ENCODE data around the gene ESAM. TPM values are rescaled to one million over a fixed set of nuclear protein-coding genes. Genes with fewer than 3 reads are reported as not detected.

ESAM gene
- polyA plus RNA-seq, 1 donor from 2014 or later: 0.77 TPM

DNA sequence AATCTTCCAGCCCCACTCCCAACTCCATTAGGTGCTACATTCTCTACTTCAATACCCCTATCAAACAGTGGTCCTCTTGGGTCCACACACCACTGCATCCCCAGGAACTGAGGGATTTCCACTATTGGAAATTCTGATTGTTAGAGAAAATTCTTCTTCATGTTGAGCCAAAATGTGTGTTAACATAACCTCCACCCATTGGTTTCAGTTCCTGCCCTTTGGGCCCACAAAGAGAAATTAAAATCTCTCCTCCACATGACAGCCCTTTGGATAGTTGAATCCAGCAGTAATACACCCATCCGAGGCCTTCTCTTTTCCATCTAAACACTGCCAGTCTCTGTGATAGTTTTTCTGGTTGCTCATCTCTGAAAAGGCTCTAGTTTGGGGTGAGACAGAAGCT lies 12.2 kb downstream of the ESAM start:
- H3K4me2 ChIP-seq (ENCODE audit: low read length): no peak overlapping the region
- H4K20me1 ChIP-seq (ENCODE audit: insufficient read depth): no peaks in the 10 kb centered on the region
- no peaks in the 10 kb centered on the region for H3K9me2 ChIP-seq (ENCODE audit: insufficient read depth, low read length)
- H3K9me3 ChIP-seq (ENCODE audit: low read length): no peaks in the 10 kb centered on the region
- H2AFZ ChIP-seq (ENCODE audit: low read depth, low read length): no peak overlapping the region
- no peak overlapping the region for H3K4me3 ChIP-seq (ENCODE audit: low read length)
- H3K36me3 ChIP-seq (ENCODE audit: insufficient read depth, low read length): no peaks in the 10 kb centered on the region
- no peak overlapping the region for H3K9ac ChIP-seq (ENCODE audit: low read length)
- H3K79me2 ChIP-seq (replicated peaks; ENCODE audit: insufficient read depth, low read length): no peaks in the 10 kb centered on the region
- TF ChIP-seq POLR2AphosphoS5 (IDR thresholded peaks at IDR 0.05): no peak
- TF ChIP-seq SMC3 (conservative IDR thresholded peaks at IDR 0.05; ENCODE audit: poor library complexity): no peak
- no peak for TF ChIP-seq EP300 (conservative IDR thresholded peaks at IDR 0.05; ENCODE audit: poor library complexity, severe bottlenecking)
- no peak for TF ChIP-seq RAD21 (conservative IDR thresholded peaks at IDR 0.05)
- no peak for TF ChIP-seq TAF1 (IDR thresholded peaks at IDR 0.05; ENCODE audit: low read depth)
- TF ChIP-seq, protein P1, sequence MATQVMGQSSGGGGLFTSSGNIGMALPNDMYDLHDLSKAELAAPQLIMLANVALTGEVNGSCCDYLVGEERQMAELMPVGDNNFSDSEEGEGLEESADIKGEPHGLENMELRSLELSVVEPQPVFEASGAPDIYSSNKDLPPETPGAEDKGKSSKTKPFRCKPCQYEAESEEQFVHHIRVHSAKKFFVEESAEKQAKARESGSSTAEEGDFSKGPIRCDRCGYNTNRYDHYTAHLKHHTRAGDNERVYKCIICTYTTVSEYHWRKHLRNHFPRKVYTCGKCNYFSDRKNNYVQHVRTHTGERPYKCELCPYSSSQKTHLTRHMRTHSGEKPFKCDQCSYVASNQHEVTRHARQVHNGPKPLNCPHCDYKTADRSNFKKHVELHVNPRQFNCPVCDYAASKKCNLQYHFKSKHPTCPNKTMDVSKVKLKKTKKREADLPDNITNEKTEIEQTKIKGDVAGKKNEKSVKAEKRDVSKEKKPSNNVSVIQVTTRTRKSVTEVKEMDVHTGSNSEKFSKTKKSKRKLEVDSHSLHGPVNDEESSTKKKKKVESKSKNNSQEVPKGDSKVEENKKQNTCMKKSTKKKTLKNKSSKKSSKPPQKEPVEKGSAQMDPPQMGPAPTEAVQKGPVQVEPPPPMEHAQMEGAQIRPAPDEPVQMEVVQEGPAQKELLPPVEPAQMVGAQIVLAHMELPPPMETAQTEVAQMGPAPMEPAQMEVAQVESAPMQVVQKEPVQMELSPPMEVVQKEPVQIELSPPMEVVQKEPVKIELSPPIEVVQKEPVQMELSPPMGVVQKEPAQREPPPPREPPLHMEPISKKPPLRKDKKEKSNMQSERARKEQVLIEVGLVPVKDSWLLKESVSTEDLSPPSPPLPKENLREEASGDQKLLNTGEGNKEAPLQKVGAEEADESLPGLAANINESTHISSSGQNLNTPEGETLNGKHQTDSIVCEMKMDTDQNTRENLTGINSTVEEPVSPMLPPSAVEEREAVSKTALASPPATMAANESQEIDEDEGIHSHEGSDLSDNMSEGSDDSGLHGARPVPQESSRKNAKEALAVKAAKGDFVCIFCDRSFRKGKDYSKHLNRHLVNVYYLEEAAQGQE (IDR thresholded peaks at IDR 0.05; ENCODE audit: borderline replicate concordance): no peak
- TF ChIP-seq EZH2 (IDR thresholded peaks at IDR 0.05; ENCODE audit: borderline replicate concordance, insufficient read depth, low read length, poor library complexity, severe bottlenecking): no peak
- TF ChIP-seq, protein P2, sequence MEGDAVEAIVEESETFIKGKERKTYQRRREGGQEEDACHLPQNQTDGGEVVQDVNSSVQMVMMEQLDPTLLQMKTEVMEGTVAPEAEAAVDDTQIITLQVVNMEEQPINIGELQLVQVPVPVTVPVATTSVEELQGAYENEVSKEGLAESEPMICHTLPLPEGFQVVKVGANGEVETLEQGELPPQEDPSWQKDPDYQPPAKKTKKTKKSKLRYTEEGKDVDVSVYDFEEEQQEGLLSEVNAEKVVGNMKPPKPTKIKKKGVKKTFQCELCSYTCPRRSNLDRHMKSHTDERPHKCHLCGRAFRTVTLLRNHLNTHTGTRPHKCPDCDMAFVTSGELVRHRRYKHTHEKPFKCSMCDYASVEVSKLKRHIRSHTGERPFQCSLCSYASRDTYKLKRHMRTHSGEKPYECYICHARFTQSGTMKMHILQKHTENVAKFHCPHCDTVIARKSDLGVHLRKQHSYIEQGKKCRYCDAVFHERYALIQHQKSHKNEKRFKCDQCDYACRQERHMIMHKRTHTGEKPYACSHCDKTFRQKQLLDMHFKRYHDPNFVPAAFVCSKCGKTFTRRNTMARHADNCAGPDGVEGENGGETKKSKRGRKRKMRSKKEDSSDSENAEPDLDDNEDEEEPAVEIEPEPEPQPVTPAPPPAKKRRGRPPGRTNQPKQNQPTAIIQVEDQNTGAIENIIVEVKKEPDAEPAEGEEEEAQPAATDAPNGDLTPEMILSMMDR (IDR thresholded peaks at IDR 0.05; ENCODE audit: poor library complexity, severe bottlenecking): no peak
- no peak for TF ChIP-seq MXI1 (conservative IDR thresholded peaks at IDR 0.05; ENCODE audit: poor library complexity, severe bottlenecking)
- H3K27me3 ChIP-seq (ENCODE audit: insufficient read depth, low read depth, low read length): peaks cover 100% of the 10 kb centered on the region
- H3F3A ChIP-seq (ENCODE audit: insufficient read depth, low read length, poor library complexity, severe bottlenecking): no peaks in the 10 kb centered on the region
- H3K27ac ChIP-seq (ENCODE audit: low read length): no peak overlapping the region

DNA sequence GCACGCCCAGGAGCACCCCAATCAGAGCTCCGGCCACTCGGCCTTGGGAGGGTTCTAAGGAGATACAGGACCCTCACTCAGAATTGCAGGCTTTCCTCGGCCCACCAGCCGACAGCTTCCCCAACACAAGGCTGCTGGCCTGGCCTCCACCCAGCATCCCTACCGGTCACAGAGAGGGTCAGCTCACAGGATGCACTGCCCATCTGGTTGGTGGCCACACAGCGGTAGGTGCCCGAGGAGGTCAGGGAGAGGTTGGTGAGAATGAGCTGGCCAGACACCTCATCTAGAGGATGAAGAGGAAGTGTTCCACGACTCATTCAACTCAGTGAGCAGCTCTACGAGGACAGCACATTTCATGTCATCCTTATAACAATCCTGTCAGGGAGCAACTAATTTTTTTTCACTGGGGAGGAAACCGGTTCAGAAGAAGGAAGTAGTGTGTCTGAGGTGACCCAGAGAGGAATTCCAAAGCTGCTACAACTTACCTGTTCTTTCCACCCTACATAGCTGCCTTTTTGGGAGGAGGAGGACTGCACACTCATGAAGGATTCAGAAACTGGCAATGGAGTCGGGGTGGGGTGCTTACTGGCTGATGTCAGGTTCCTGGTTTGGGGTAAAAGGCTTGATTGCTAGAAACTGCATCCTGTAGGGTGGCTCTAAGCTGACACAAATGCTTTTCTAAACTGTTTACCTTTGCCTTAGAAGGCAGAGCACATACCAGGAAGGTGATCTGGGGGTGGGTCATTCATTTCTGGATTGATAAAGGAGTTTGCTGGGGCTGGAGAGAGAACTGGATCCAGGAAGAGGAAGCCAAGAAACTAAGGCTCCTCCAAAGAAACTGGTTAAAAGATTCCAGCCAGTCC lies 13.4 kb downstream of the ESAM start:
- H3K27me3 ChIP-seq (ENCODE audit: insufficient read depth, low read depth, low read length): peaks cover 100% of the 10 kb centered on the region

More for the DNA sequence above, 13.4 kb downstream of the ESAM start:
- H3K36me3 ChIP-seq (ENCODE audit: insufficient read depth, low read length): no peaks in the 10 kb centered on the region
- no peaks in the 10 kb centered on the region for H3K79me2 ChIP-seq (replicated peaks; ENCODE audit: insufficient read depth, low read length)
- H3F3A ChIP-seq (ENCODE audit: insufficient read depth, low read length, poor library complexity, severe bottlenecking): no peaks in the 10 kb centered on the region
- H3K9me3 ChIP-seq (ENCODE audit: low read length): no peaks in the 10 kb centered on the region
- no peak overlapping the region for H3K9ac ChIP-seq (ENCODE audit: low read length)
- H3K9me2 ChIP-seq (ENCODE audit: insufficient read depth, low read length): no peaks in the 10 kb centered on the region
- no peak for TF ChIP-seq EZH2 (IDR thresholded peaks at IDR 0.05; ENCODE audit: borderline replicate concordance, insufficient read depth, low read length, poor library complexity, severe bottlenecking)
- no peak for TF ChIP-seq POLR2AphosphoS5 (IDR thresholded peaks at IDR 0.05)
- no peak for TF ChIP-seq TAF1 (IDR thresholded peaks at IDR 0.05; ENCODE audit: low read depth)
- no peak for TF ChIP-seq MXI1 (conservative IDR thresholded peaks at IDR 0.05; ENCODE audit: poor library complexity, severe bottlenecking)
- TF ChIP-seq EP300 (conservative IDR thresholded peaks at IDR 0.05; ENCODE audit: poor library complexity, severe bottlenecking): no peak
- TF ChIP-seq, protein P2 (IDR thresholded peaks at IDR 0.05; ENCODE audit: poor library complexity, severe bottlenecking): no peak
- TF ChIP-seq SMC3 (conservative IDR thresholded peaks at IDR 0.05; ENCODE audit: poor library complexity): no peak
- TF ChIP-seq RAD21 (conservative IDR thresholded peaks at IDR 0.05): no peak
- TF ChIP-seq, protein P1 (IDR thresholded peaks at IDR 0.05; ENCODE audit: borderline replicate concordance): no peak
- no peak overlapping the region for H3K4me3 ChIP-seq (ENCODE audit: low read length)
- H4K20me1 ChIP-seq (ENCODE audit: insufficient read depth): no peaks in the 10 kb centered on the region
- no peak overlapping the region for H3K4me2 ChIP-seq (ENCODE audit: low read length)
- H3K27ac ChIP-seq (ENCODE audit: low read length): no peak overlapping the region
- no peak overlapping the region for H2AFZ ChIP-seq (ENCODE audit: low read depth, low read length)
